GM23248 (cell line): ENCODE measurements around the gene RASSF8. TPM values are rescaled to one million over a fixed set of nuclear protein-coding genes. Genes with fewer than 3 reads are reported as not detected.

Source experiments
- DNase-seq: peaks from one replicate; pipeline ENCODE4 v3.0.0-alpha.2; 2015
- H2AFZ ChIP-seq: fragments of 200-600 bp; sonication (generic); 2 replicates; pipeline ENCODE4 v1.6.1; 2016; ENCODE audit warnings: antibody characterized with exemption
- H3F3A ChIP-seq: fragments of 200-600 bp; sonication (generic); 2 replicates; pipeline ENCODE4 v1.6.1; 2016; ENCODE audit warnings: mild to moderate bottlenecking, antibody characterized with exemption, mixed run types; ENCODE audit not compliant: insufficient read depth
- H3K27ac ChIP-seq: fragments of 200-600 bp; sonication (generic); 2 replicates; pipeline ENCODE4 v1.5.1; 2016; ENCODE audit warnings: mild to moderate bottlenecking
- H3K27me3 ChIP-seq: fragments of 200-600 bp; sonication (generic); replicated peaks from 2 replicates; pipeline ENCODE4 v1.6.1; 2016; ENCODE audit warnings: mild to moderate bottlenecking; ENCODE audit not compliant: insufficient read depth
- H3K36me3 ChIP-seq: fragments of 200-600 bp; sonication (generic); 2 replicates; pipeline ENCODE4 v1.6.1; 2016; ENCODE audit warnings: low read depth, mild to moderate bottlenecking
- H3K4me1 ChIP-seq: fragments of 200-600 bp; sonication (generic); 2 replicates; pipeline ENCODE4 v1.6.1; 2016; ENCODE audit warnings: mild to moderate bottlenecking; ENCODE audit not compliant: insufficient read depth
- H3K4me2 ChIP-seq: fragments of 200-600 bp; sonication (generic); one replicate; pipeline ENCODE4 v1.6.1; 2016; ENCODE audit warnings: mild to moderate bottlenecking; ENCODE audit not compliant: unreplicated experiment
- H3K4me3 ChIP-seq: fragments of 200-600 bp; sonication (generic); 2 replicates; pipeline ENCODE4 v1.5.1; 2016; ENCODE audit warnings: mild to moderate bottlenecking
- H3K79me2 ChIP-seq: fragments of 200-600 bp; sonication (generic); 2 replicates; pipeline ENCODE4 v1.6.1; 2016; ENCODE audit warnings: mild to moderate bottlenecking; ENCODE audit not compliant: insufficient read depth
- H3K9ac ChIP-seq: fragments of 200-600 bp; sonication (generic); 2 replicates; pipeline ENCODE4 v1.6.1; 2016; ENCODE audit warnings: mild to moderate bottlenecking
- H3K9me2 ChIP-seq: fragments of 200-600 bp; sonication (generic); 2 replicates; pipeline ENCODE4 v1.6.1; 2016; ENCODE audit warnings: mixed run types, mild to moderate bottlenecking, moderate library complexity; ENCODE audit not compliant: insufficient read depth
- H3K9me3 ChIP-seq: fragments of 200-600 bp; sonication (generic); one replicate; pipeline ENCODE4 v1.6.1; 2017; ENCODE audit warnings: low read depth
- H4K20me1 ChIP-seq: fragments of 200-600 bp; sonication (generic); 2 replicates; pipeline ENCODE4 v1.6.0; 2016; ENCODE audit not compliant: insufficient read depth
- EZH2 ChIP-seq: fragments of 200-600 bp; sonication (generic); IDR thresholded peaks from 2 replicates; pipeline ENCODE4 v1.6.1; 2018; ENCODE audit warnings: antibody characterized with exemption, mild to moderate bottlenecking; ENCODE audit not compliant: insufficient read depth, poor library complexity, severe bottlenecking
- EZH2phosphoT487 ChIP-seq: fragments of 200-600 bp; sonication (generic); IDR thresholded peaks from 2 replicates; pipeline ENCODE4 v1.6.1; 2018; ENCODE audit warnings: antibody characterized with exemption, moderate library complexity, mild to moderate bottlenecking, low read depth; ENCODE audit not compliant: insufficient read depth
- WGBS, 2 experiments: methylation state at CpG; one replicate each; pipeline ENCODE4 v1.1.6; 2015 to 2017; ENCODE audit warnings: low lambda C conversion rate in 2 of 2, low coverage in 1 of 2; ENCODE audit errors: missing lambda C conversion rate in 2 of 2; 5-methylcytosine and 5-hydroxymethylcytosine counted together
- in situ Hi-C: fragments of 300-500 bp; cut with MboI; formaldehyde crosslinking; loops from 2 replicates; pipeline ENCODE4 v1.15.0; 2020
- polyA plus RNA-seq: library from polyadenylated mRNA; unstranded; fragments of >200 nt; fragmentation: Nextera tagmentation; extraction: Ambion mirVana; gene quantifications from 2 replicates; pipeline ENCODE4 v1.2.1, GENCODE V29; 2016
- total RNA-seq: library from RNA; depleted of rRNA; stranded (reverse); fragments of >200 nt; shearing (Covaris generic); gene quantifications from 2 replicates; pipeline ENCODE4 v1.2.3, GENCODE V29; 2014

Gene RASSF8
- total and polyA plus RNA-seq, 2 experiments from 2014 or later, result 11.2 to 80.1 TPM

- peak overlapping the region; percentile 82 for H3K4me2 ChIP-seq
- H3K27me3 ChIP-seq, result no peaks in the 10 kb centered on the region
- peaks cover 85% of the 10 kb centered on the region for H3K4me1 ChIP-seq
- H3F3A ChIP-seq, result peaks cover 60% of the 10 kb centered on the region
- in situ Hi-C loops, result no loop called here
- H2AFZ ChIP-seq, result no peak overlapping the region
- no peak for DNase-seq
- H3K79me2 ChIP-seq, result peaks cover 100% of the 10 kb centered on the region
- H3K4me3 ChIP-seq, result peak overlapping the region; percentile 65
- peak overlapping the region; percentile 91 for H3K27ac ChIP-seq
- TF ChIP-seq EZH2, result no peak
- H3K9me2 ChIP-seq, result no peaks in the 10 kb centered on the region
- peaks cover 4% of the 10 kb centered on the region; the same call in 1 of the 2 replicates for H4K20me1 ChIP-seq
- 100% methylated on average over 2 of the region's 2 CpGs for WGBS, 2 experiments
- no peak overlapping the region; the same call in 1 of the 2 replicates for H3K9ac ChIP-seq
- H3K36me3 ChIP-seq, result no peaks in the 10 kb centered on the region
- H3K9me3 ChIP-seq, result no peaks in the 10 kb centered on the region
Measured at GRCh38 chr12:25975682-25976081, 17.2 kb downstream of the RASSF8 start.

GRCh38 chr12:25976289-25976688 is 17.8 kb downstream of the RASSF8 start:
- WGBS, 2 experiments, result 26 to 27% methylated on average over 4 of the region's 4 CpGs
- H3K9me2 ChIP-seq, result no peaks in the 10 kb centered on the region
- H3K27me3 ChIP-seq, result no peaks in the 10 kb centered on the region
- no peaks in the 10 kb centered on the region for H3K36me3 ChIP-seq
- H3F3A ChIP-seq, result peaks cover 54% of the 10 kb centered on the region
- DNase-seq, result peak; percentile 60
- peak overlapping the region; percentile 65 for H3K4me3 ChIP-seq
- H3K27ac ChIP-seq, result peak overlapping the region; percentile 91
- no peaks in the 10 kb centered on the region for H3K9me3 ChIP-seq
- TF ChIP-seq EZH2phosphoT487 (no peak), EZH2 (no peak)
- H3K4me2 ChIP-seq, result peak overlapping the region; percentile 82
- H3K79me2 ChIP-seq, result peaks cover 100% of the 10 kb centered on the region
- peaks cover 78% of the 10 kb centered on the region for H3K4me1 ChIP-seq
- peaks cover 3% of the 10 kb centered on the region; the same call in 1 of the 2 replicates for H4K20me1 ChIP-seq
- no peak overlapping the region for H2AFZ ChIP-seq
- in situ Hi-C loops, result no loop called here
- peak overlapping the region; percentile 78 for H3K9ac ChIP-seq

- Histone ChIP-seq H3K4me2 (peak overlapping the region; percentile 82), H3K4me3 (peak overlapping the region; percentile 65), H3K36me3 (no peaks in the 10 kb centered on the region), H3K27ac (peak overlapping the region; percentile 91), H3K9me3 (no peaks in the 10 kb centered on the region), H4K20me1 (peaks cover 3% of the 10 kb centered on the region; the same call in 1 of the 2 replicates), H3K9me2 (no peaks in the 10 kb centered on the region), H3K27me3 (no peaks in the 10 kb centered on the region), H3K79me2 (peaks cover 100% of the 10 kb centered on the region), H3F3A (peaks cover 47% of the 10 kb centered on the region), H3K4me1 (peaks cover 71% of the 10 kb centered on the region), H3K9ac (peak overlapping the region; percentile 78), H2AFZ (no peak overlapping the region)
- peak; percentile 92 for DNase-seq
- TF ChIP-seq EZH2phosphoT487 (no peak), EZH2 (no peak)
- in situ Hi-C loops, result no loop called here
- 34 to 45% methylated on average over 5 of the region's 5 CpGs for WGBS, 2 experiments
Measured at GRCh38 chr12:25977047-25977446, 18.6 kb downstream of the RASSF8 start.

- Histone ChIP-seq H3K27me3 (no peaks in the 10 kb centered on the region), H3K27ac (peak overlapping the region; percentile 17; the same call in 1 of the 2 replicates), H3K9ac (no peak overlapping the region), H3K79me2 (peaks cover 100% of the 10 kb centered on the region), H3K9me3 (no peaks in the 10 kb centered on the region), H3K4me1 (peaks cover 51% of the 10 kb centered on the region), H3F3A (peaks cover 32% of the 10 kb centered on the region), H2AFZ (no peak overlapping the region), H3K36me3 (no peaks in the 10 kb centered on the region), H3K4me2 (no peak overlapping the region), H3K4me3 (no peak overlapping the region), H3K9me2 (no peaks in the 10 kb centered on the region), H4K20me1 (peaks cover 3% of the 10 kb centered on the region; the same call in 1 of the 2 replicates)
- no peak for DNase-seq
- TF ChIP-seq EZH2phosphoT487 (no peak), EZH2 (no peak)
- 86 to 90% methylated on average over 4 of the region's 4 CpGs for WGBS, 2 experiments
- in situ Hi-C loops, result no loop called here
Measured at GRCh38 chr12:25979059-25979458, 20.6 kb downstream of the RASSF8 start.

- Histone ChIP-seq H3K4me3 (no peak overlapping the region), H3K4me1 (peaks cover 48% of the 10 kb centered on the region), H3K9me3 (no peaks in the 10 kb centered on the region), H2AFZ (no peak overlapping the region), H3K9me2 (no peaks in the 10 kb centered on the region), H3K27me3 (no peaks in the 10 kb centered on the region), H3K79me2 (peaks cover 100% of the 10 kb centered on the region), H3K4me2 (no peak overlapping the region), H3K27ac (peak overlapping the region; percentile 17; the same call in 1 of the 2 replicates), H3K9ac (no peak overlapping the region), H3K36me3 (no peaks in the 10 kb centered on the region), H4K20me1 (peaks cover 3% of the 10 kb centered on the region; the same call in 1 of the 2 replicates), H3F3A (peaks cover 32% of the 10 kb centered on the region)
- TF ChIP-seq EZH2, result no peak
- no peak for TF ChIP-seq EZH2phosphoT487
- peak; percentile 58 for DNase-seq
- WGBS, 2 experiments, result 87 to 92% methylated on average over 2 of the region's 2 CpGs
- in situ Hi-C loops, result no loop called here
Measured at GRCh38 chr12:25979563-25979962, 21.1 kb downstream of the RASSF8 start.
